ENCODE results near the gene EME2.

The EME2 gene

DNA sequence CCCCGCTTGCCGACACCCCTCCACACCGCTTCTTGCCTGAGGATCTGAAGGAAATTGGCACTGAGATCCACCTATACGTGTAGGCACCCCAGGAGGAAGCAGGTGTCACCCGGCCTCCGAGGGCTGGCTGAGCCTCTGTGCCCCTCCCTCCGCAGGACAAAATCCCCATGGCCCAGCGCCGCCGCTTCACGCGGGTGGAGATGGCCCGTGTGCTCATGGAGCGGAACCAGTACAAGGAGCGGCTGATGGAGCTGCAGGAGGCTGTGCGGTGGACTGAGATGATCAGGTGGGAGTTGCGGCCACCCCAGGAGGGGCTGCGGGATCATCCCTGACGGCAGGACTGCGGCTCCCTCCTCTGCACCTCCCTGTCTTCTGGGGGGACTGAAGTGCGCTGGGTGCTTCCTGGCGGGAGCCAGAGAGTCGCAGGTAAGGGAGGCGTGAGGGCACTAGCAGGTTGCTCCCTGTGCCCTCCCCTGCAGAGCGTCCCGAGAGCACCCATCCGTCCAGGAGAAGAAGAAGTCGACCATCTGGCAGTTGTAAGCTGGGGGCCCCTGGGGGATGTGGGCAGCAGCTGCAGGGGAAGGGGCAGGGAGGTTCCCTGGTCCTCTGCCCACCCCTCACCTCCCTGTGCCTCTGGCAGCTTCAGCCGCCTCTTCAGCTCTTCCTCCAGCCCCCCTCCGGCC, 10.3 kb upstream of the EME2 start:
- TF ChIP-seq ZBTB7A (IDR thresholded peaks at IDR 0.05; ENCODE audit: low read depth) (no peak), TEAD4 (IDR thresholded peaks at IDR 0.05) (no peak), TAF1 (IDR thresholded peaks at IDR 0.05; ENCODE audit: low read depth) (no peak), CEBPB (IDR thresholded peaks at IDR 0.05) (no peak), RAD21 (IDR thresholded peaks at IDR 0.05; ENCODE audit: low read depth) (no peak), CREB1 (IDR thresholded peaks at IDR 0.05; ENCODE audit: low read depth) (no peak), YY1 (IDR thresholded peaks at IDR 0.05; ENCODE audit: low read depth) (no peak), EP300 (IDR thresholded peaks at IDR 0.05; ENCODE audit: borderline replicate concordance) (no peak), FOXM1 (IDR thresholded peaks at IDR 0.05; ENCODE audit: borderline replicate concordance, low read depth) (no peak), NFIC (IDR thresholded peaks at IDR 0.05) (no peak), TCF12 (IDR thresholded peaks at IDR 0.05; ENCODE audit: low read depth) (no peak), EGR1 (IDR thresholded peaks at IDR 0.05) (no peak)
- TF ChIP-seq, protein P1, sequence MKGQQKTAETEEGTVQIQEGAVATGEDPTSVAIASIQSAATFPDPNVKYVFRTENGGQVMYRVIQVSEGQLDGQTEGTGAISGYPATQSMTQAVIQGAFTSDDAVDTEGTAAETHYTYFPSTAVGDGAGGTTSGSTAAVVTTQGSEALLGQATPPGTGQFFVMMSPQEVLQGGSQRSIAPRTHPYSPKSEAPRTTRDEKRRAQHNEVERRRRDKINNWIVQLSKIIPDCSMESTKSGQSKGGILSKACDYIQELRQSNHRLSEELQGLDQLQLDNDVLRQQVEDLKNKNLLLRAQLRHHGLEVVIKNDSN (IDR thresholded peaks at IDR 0.05), result no peak
- TF ChIP-seq, protein P2, sequence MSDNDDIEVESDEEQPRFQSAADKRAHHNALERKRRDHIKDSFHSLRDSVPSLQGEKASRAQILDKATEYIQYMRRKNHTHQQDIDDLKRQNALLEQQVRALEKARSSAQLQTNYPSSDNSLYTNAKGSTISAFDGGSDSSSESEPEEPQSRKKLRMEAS (IDR thresholded peaks at IDR 0.05), result no peak
- TF ChIP-seq, protein P3, sequence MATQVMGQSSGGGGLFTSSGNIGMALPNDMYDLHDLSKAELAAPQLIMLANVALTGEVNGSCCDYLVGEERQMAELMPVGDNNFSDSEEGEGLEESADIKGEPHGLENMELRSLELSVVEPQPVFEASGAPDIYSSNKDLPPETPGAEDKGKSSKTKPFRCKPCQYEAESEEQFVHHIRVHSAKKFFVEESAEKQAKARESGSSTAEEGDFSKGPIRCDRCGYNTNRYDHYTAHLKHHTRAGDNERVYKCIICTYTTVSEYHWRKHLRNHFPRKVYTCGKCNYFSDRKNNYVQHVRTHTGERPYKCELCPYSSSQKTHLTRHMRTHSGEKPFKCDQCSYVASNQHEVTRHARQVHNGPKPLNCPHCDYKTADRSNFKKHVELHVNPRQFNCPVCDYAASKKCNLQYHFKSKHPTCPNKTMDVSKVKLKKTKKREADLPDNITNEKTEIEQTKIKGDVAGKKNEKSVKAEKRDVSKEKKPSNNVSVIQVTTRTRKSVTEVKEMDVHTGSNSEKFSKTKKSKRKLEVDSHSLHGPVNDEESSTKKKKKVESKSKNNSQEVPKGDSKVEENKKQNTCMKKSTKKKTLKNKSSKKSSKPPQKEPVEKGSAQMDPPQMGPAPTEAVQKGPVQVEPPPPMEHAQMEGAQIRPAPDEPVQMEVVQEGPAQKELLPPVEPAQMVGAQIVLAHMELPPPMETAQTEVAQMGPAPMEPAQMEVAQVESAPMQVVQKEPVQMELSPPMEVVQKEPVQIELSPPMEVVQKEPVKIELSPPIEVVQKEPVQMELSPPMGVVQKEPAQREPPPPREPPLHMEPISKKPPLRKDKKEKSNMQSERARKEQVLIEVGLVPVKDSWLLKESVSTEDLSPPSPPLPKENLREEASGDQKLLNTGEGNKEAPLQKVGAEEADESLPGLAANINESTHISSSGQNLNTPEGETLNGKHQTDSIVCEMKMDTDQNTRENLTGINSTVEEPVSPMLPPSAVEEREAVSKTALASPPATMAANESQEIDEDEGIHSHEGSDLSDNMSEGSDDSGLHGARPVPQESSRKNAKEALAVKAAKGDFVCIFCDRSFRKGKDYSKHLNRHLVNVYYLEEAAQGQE (IDR thresholded peaks at IDR 0.05; ENCODE audit: low read depth), result no peak

DNA sequence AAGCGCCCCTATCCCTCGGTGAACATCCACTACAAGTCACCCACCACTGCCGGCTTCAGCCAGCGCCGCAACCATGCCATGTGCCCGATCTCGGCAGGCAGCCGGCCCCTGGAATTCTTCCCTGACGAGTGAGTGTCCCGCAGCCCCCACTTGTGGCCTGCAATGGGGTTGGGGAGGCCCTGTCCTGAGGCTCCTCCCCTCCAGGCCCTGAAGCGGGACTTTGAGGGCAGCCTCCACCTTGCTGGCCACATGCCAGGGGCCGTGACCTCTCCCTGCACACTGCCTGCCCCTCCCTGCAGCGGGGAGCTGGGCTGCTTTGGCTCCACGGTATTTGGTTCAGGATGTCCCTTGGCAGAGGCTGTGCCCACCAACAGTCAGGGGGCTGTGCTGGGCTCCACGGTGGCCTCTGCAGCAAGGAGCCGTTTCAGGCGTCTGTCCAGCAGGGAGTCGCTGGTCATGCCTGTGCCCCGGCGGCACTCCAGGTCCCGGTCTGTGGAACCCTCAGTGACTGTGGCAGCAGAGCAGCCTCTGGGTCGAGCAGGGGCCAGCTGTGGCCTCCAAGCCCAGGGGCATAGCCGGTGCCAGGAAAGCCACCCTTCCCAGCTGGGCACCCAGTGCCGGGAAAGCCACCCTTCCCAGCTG, 9.6 kb upstream of the EME2 start:
- TF ChIP-seq RAD21 (IDR thresholded peaks at IDR 0.05; ENCODE audit: low read depth) (no peak), NFIC (IDR thresholded peaks at IDR 0.05) (peak; percentile 69), TCF12 (IDR thresholded peaks at IDR 0.05; ENCODE audit: low read depth) (0 out of 2 replicates have a peak, but pooled peaks have one; percentile 16)

DNA sequence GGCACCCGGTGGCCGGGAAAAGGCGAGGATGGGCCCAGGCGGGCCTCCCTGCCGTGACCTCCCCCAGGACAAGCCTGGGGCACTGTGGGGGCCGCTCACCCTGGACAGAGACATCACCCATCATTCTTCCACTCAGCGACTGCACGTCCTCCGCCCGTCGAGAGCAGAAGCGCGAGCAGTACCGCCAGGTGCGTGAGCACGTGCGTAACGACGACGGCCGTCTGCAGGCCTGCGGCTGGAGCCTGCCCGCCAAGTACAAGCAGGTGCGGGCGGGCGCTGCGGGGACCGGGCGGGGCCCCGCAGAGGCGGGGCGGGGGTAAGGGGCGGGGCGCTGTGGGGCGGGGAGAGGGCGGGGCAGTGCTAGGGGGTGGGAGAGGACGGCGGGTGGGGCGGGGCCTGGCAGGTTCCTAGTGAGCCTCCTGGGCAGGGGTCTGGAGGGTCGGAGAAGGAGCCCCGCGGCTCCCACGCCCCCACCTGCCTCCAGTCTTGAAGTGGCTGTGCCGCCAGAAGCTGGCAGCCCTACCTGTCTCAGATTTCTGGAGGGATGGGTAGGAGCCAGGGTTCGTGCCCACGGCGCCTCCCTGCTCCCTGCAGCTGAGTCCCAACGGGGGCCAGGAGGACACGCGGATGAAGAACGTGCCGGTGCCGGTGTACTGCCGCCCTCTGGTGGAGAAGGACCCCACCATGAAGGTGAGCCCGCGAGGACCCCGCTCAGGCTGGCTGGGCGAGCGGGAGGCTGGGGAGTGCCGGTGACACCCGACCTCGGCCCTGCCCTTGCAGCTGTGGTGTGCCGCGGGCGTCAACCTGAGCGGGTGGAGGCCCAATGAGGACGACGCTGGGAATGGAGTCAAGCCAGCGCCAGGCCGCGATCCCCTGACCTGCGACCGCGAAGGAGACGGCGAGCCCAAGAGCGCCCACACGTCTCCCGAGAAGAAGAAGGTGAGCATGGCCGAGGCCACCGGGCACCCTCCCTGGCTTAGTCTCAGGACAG, 8.8 kb upstream of the EME2 start:
- TF ChIP-seq, protein P1 (IDR thresholded peaks at IDR 0.05), result no peak
- peak; percentile 17; the same call in 1 of the 2 replicates for TF ChIP-seq RAD21 (IDR thresholded peaks at IDR 0.05; ENCODE audit: low read depth)
- no peak for TF ChIP-seq EP300 (IDR thresholded peaks at IDR 0.05; ENCODE audit: borderline replicate concordance)
- no peak for TF ChIP-seq NFIC (IDR thresholded peaks at IDR 0.05)
- TF ChIP-seq YY1 (IDR thresholded peaks at IDR 0.05; ENCODE audit: low read depth), result no peak
- TF ChIP-seq CREB1 (IDR thresholded peaks at IDR 0.05; ENCODE audit: low read depth), result no peak
- no peak for TF ChIP-seq CEBPB (IDR thresholded peaks at IDR 0.05)
- TF ChIP-seq EGR1 (IDR thresholded peaks at IDR 0.05), result no peak

DNA sequence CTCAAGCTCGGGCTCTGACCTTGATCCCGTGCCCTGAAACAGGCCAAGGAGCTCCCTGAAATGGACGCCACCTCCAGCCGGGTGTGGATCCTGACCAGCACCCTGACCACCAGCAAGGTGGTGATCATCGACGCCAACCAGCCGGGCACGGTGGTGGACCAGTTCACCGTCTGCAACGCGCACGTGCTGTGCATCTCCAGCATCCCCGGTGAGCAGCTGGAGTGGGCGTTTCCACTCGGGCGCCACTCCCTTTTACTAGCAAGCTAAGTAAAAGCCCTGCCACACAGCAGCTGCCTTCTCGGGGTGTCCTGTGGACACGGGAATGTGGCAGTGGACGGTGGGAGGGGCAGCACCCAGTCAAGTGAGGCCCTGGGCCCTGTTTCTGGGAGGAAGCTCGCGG, 7.6 kb upstream of the EME2 start:
- TF ChIP-seq RAD21 (IDR thresholded peaks at IDR 0.05; ENCODE audit: low read depth), result no peak
- no peak for TF ChIP-seq TCF12 (IDR thresholded peaks at IDR 0.05; ENCODE audit: low read depth)
- TF ChIP-seq, protein P3 (IDR thresholded peaks at IDR 0.05; ENCODE audit: low read depth), result no peak
- TF ChIP-seq TEAD4 (IDR thresholded peaks at IDR 0.05), result no peak
- TF ChIP-seq CREB1 (IDR thresholded peaks at IDR 0.05; ENCODE audit: low read depth), result no peak
- no peak for TF ChIP-seq NFIC (IDR thresholded peaks at IDR 0.05)
- TF ChIP-seq YY1 (IDR thresholded peaks at IDR 0.05; ENCODE audit: low read depth), result no peak
- no peak for TF ChIP-seq CEBPB (IDR thresholded peaks at IDR 0.05)
- TF ChIP-seq ZBTB7A (IDR thresholded peaks at IDR 0.05; ENCODE audit: low read depth), result no peak
- no peak for TF ChIP-seq TAF1 (IDR thresholded peaks at IDR 0.05; ENCODE audit: low read depth)
- no peak for TF ChIP-seq EGR1 (IDR thresholded peaks at IDR 0.05)
- TF ChIP-seq, protein P1 (IDR thresholded peaks at IDR 0.05), result no peak
- TF ChIP-seq EP300 (IDR thresholded peaks at IDR 0.05; ENCODE audit: borderline replicate concordance), result no peak
- TF ChIP-seq, protein P2 (IDR thresholded peaks at IDR 0.05), result no peak
- no peak for TF ChIP-seq FOXM1 (IDR thresholded peaks at IDR 0.05; ENCODE audit: borderline replicate concordance, low read depth)

Data from Ishikawa (cell line).